GM12865 (cell line): ENCODE measurements around the gene PELI3.

Experiments used
- DNase-seq: peaks from one replicate; pipeline ENCODE4 v3.0.0; 2010; ENCODE audit warnings: low read depth
- H3K4me3 ChIP-seq: 2 replicates; pipeline ENCODE4 v1.5.1; 2011; ENCODE audit warnings: mild to moderate bottlenecking, low read depth, low read length, control low read depth
- CTCF ChIP-seq: IDR thresholded peaks from 2 replicates; pipeline ENCODE4 v1.5.1; 2011; ENCODE audit warnings: low read length, control low read depth, low read depth, inconsistent platforms; ENCODE audit not compliant: insufficient read depth; ENCODE audit errors: missing control alignments

Gene PELI3

GRCh38 chr11:66450560-66450959 is 16.1 kb upstream of the PELI3 start:
- no peak for TF ChIP-seq CTCF
- DNase-seq: no peak
- no peak overlapping the region for H3K4me3 ChIP-seq

DNA sequence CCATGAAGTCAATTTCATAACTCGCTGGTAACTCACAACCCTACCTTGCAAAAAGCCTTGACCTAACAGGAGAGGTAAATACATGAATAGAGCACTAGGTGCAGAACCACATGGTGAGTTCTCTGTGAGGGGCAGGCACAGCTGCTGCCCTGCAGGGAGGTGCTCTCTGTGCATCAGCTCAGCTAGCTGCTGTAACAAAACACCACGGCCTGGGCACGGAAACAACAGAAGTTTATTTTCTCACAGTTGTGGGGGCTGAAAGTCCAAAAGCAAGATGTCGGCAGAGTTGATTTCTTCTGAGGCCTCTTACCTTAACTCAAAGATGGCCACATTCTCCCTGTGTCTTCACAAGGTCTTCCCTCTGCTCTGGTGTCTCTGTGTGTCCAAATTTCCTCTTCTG is 15.0 kb upstream of the PELI3 start:
- no peak for TF ChIP-seq CTCF
- H3K4me3 ChIP-seq: no peak overlapping the region

GRCh38 chr11:66454247-66454646 is 12.5 kb upstream of the PELI3 start:
- DNase-seq: no peak
- H3K4me3 ChIP-seq: no peak overlapping the region
- no peak for TF ChIP-seq CTCF

More for the DNA sequence above, 15.0 kb upstream of the PELI3 start:
- DNase-seq: no peak

DNA sequence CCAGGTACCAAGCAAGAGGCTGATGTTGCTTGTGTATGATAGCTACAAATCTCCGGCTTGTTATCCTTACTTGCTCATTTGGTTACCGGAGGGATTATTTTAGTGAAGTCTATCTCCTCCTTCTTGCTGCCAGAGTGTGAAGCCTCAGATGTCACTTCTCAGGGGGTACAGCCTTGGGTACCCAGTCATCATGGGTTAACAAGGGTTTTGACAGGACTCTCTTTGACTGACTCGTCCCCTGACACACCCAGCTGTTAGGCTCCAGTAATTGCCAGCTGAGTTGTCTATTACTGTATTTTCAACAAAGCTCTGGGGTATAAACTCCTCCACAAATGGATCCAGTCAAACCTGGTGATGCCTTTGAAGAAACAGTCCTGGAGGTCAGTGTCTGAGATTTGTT is 11.9 kb upstream of the PELI3 start:
- TF ChIP-seq CTCF: no peak
- H3K4me3 ChIP-seq: no peak overlapping the region
- DNase-seq: no peak

- H3K4me3 ChIP-seq: no peak overlapping the region
- no peak for DNase-seq
- TF ChIP-seq CTCF: no peak
Measured at GRCh38 chr11:66457826-66458225, 8.9 kb upstream of the PELI3 start.

- H3K4me3 ChIP-seq: no peak overlapping the region
Measured at GRCh38 chr11:66459138-66459778, 7.4 kb upstream of the PELI3 start.

More at GRCh38 chr11:66459138-66459778, 7.4 kb upstream of the PELI3 start:
- no peak for TF ChIP-seq CTCF
- peak; percentile 37 for DNase-seq
